Superior temporal gyrus (tissue), 1 donor: Measurements from ENCODE around the gene DRD4.
"Not testable (repeated sequence)": the region's sequence is repeated elsewhere in the genome, so short reads cannot be mapped to it uniquely, and the experiment has no call there.

ENCODE experiments used
- DNase-seq: peaks from one replicate; pipeline ENCODE4 v3.0.0-alpha.2; 2016; ENCODE audit errors: extremely low spot score

The DRD4 gene

GRCh38 chr11:679271-680207 lies 42.5 kb downstream of the DRD4 start:
- no peak for DNase-seq

- DNase-seq, result no peak
Measured at GRCh38 chr11:680476-680875, 43.4 kb downstream of the DRD4 start.

- DNase-seq, result no peak
Measured at GRCh38 chr11:680970-681369, 43.9 kb downstream of the DRD4 start.

- no peak for DNase-seq
Measured at GRCh38 chr11:686451-687243, 49.6 kb downstream of the DRD4 start.

- no peak for DNase-seq
Measured at GRCh38 chr11:687751-688150, 50.7 kb downstream of the DRD4 start.

GRCh38 chr11:688681-689080 lies 51.6 kb downstream of the DRD4 start:
- no peak for DNase-seq

- DNase-seq, result no peak
Measured at GRCh38 chr11:689625-690024, 52.6 kb downstream of the DRD4 start.

- not testable (repeated sequence) for DNase-seq
Measured at GRCh38 chr11:690244-690643, 53.2 kb downstream of the DRD4 start.
